ENCODE results near the gene DNAH2.
A peak's percentile ranks its signal among the peaks of the same experiment; 100 is the strongest.

Gene DNAH2

GRCh38 chr17:7840875-7841274 lies 123.3 kb downstream of the DNAH2 start:
- Histone ChIP-seq H3K4me2 (ENCODE audit: low read depth, low read length) (peak overlapping the region; percentile 100; the same call in 1 of the 2 replicates), H3K9ac (ENCODE audit: low read length) (peak overlapping the region; percentile 98; the same call in 1 of the 2 replicates), H3K27me3 (replicated peaks; ENCODE audit: insufficient read depth, low read length) (no peaks in the 10 kb centered on the region), H3K9me2 (replicated peaks; ENCODE audit: insufficient read depth, low read length) (no peaks in the 10 kb centered on the region), H3K27ac (ENCODE audit: low read length) (no peak overlapping the region), H3K4me3 (ENCODE audit: low read length) (peak overlapping the region; percentile 94), H3K9me3 (replicated peaks; ENCODE audit: insufficient read depth, low read length) (no peaks in the 10 kb centered on the region), H3K36me3 (replicated peaks; ENCODE audit: insufficient read depth, low read length) (no peaks in the 10 kb centered on the region), H3F3A (ENCODE audit: insufficient read depth, low read length) (peaks cover 50% of the 10 kb centered on the region), H3K79me2 (ENCODE audit: low read length) (0 out of 2 replicates have a peak, but pooled peaks cover 7% of the 10 kb centered on the region), H2AFZ (ENCODE audit: low read length) (no peak overlapping the region), H4K20me1 (ENCODE audit: insufficient read depth, low read length) (no peaks in the 10 kb centered on the region), H3K4me1 (ENCODE audit: low read length) (peaks cover 36% of the 10 kb centered on the region)
- TF ChIP-seq CTCF (IDR thresholded peaks at IDR 0.05; ENCODE audit: low read length): no peak
- no peak for TF ChIP-seq EZH2phosphoT487 (IDR thresholded peaks at IDR 0.05; ENCODE audit: low read length)
- TF ChIP-seq EZH2 (optimal IDR thresholded peaks at IDR 0.05; ENCODE audit: low read depth, low read length): no peak
- no peak for DNase-seq

- Histone ChIP-seq H3K4me2 (ENCODE audit: low read depth, low read length) (peak overlapping the region; percentile 100), H3K4me1 (ENCODE audit: low read length) (peaks cover 32% of the 10 kb centered on the region), H2AFZ (ENCODE audit: low read length) (peak overlapping the region; percentile 93), H3K9ac (ENCODE audit: low read length) (peak overlapping the region; percentile 98), H3K27me3 (replicated peaks; ENCODE audit: insufficient read depth, low read length) (no peaks in the 10 kb centered on the region), H3K9me2 (replicated peaks; ENCODE audit: insufficient read depth, low read length) (no peaks in the 10 kb centered on the region), H3K36me3 (replicated peaks; ENCODE audit: insufficient read depth, low read length) (no peaks in the 10 kb centered on the region), H3K4me3 (ENCODE audit: low read length) (peak overlapping the region; percentile 94), H3K27ac (ENCODE audit: low read length) (peak overlapping the region; percentile 93), H3K9me3 (replicated peaks; ENCODE audit: insufficient read depth, low read length) (no peaks in the 10 kb centered on the region), H3K79me2 (ENCODE audit: low read length) (0 out of 2 replicates have a peak, but pooled peaks cover 7% of the 10 kb centered on the region), H3F3A (ENCODE audit: insufficient read depth, low read length) (peaks cover 44% of the 10 kb centered on the region), H4K20me1 (ENCODE audit: insufficient read depth, low read length) (no peaks in the 10 kb centered on the region)
- DNase-seq: peak; percentile 59
- TF ChIP-seq CTCF (IDR thresholded peaks at IDR 0.05; ENCODE audit: low read length): peak; percentile 21
- TF ChIP-seq EZH2 (optimal IDR thresholded peaks at IDR 0.05; ENCODE audit: low read depth, low read length): no peak
Observed at GRCh38 chr17:7841396-7841914, 123.9 kb downstream of the DNAH2 start.

- Histone ChIP-seq H3K27ac (ENCODE audit: low read length) (peak overlapping the region; percentile 93), H2AFZ (ENCODE audit: low read length) (peak overlapping the region; percentile 93)
- DNase-seq: peak; percentile 81
Observed at GRCh38 chr17:7841915-7842379, 124.4 kb downstream of the DNAH2 start.

More at GRCh38 chr17:7841915-7842379, 124.4 kb downstream of the DNAH2 start:
- H4K20me1 ChIP-seq (ENCODE audit: insufficient read depth, low read length): no peaks in the 10 kb centered on the region
- no peaks in the 10 kb centered on the region for H3K9me3 ChIP-seq (replicated peaks; ENCODE audit: insufficient read depth, low read length)
- 0 out of 2 replicates have a peak, but pooled peaks cover 7% of the 10 kb centered on the region for H3K79me2 ChIP-seq (ENCODE audit: low read length)
- H3K4me1 ChIP-seq (ENCODE audit: low read length): peaks cover 27% of the 10 kb centered on the region
- no peaks in the 10 kb centered on the region for H3K9me2 ChIP-seq (replicated peaks; ENCODE audit: insufficient read depth, low read length)
- H3K9ac ChIP-seq (ENCODE audit: low read length): peak overlapping the region; percentile 98
- no peak for TF ChIP-seq CTCF (IDR thresholded peaks at IDR 0.05; ENCODE audit: low read length)
- no peak for TF ChIP-seq EZH2 (optimal IDR thresholded peaks at IDR 0.05; ENCODE audit: low read depth, low read length)
- no peak for TF ChIP-seq EZH2phosphoT487 (IDR thresholded peaks at IDR 0.05; ENCODE audit: low read length)
- no peaks in the 10 kb centered on the region for H3K27me3 ChIP-seq (replicated peaks; ENCODE audit: insufficient read depth, low read length)
- peak overlapping the region; percentile 100 for H3K4me2 ChIP-seq (ENCODE audit: low read depth, low read length)
- H3K4me3 ChIP-seq (ENCODE audit: low read length): peak overlapping the region; percentile 94
- H3F3A ChIP-seq (ENCODE audit: insufficient read depth, low read length): peaks cover 42% of the 10 kb centered on the region
- H3K36me3 ChIP-seq (replicated peaks; ENCODE audit: insufficient read depth, low read length): no peaks in the 10 kb centered on the region

Measured in MM.1S (cell line).